Measurements from ENCODE around the gene REPS1. TPM values are rescaled to one million over a fixed set of nuclear protein-coding genes. Genes with fewer than 3 reads are reported as not detected.

Gene REPS1
- total RNA-seq, 2 donors from 2014 or later, result 38.6 to 97.1 TPM

DNA sequence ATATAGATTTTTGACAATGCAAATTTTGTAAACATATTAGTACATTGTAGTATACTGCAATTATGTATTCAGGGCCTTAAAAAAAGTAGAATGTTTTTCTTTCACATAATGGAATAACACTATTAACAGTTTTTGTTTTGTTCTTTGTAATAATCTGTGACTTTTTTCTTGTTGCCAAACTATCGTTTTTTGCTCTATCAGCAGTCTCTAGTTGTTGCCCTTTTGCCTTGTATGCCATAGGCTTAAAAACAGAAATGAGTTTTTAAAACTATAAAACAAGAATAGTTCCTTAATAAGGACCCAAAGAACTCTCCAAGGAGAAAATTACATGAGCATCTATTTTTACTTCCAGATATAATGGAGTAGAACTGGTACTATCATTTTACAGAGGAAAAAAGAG, 29.5 kb downstream of the REPS1 start:
- H3K4me3 ChIP-seq, result no peak overlapping the region
- no peaks in the 10 kb centered on the region for H3K4me1 ChIP-seq (replicated peaks)
- no peaks in the 10 kb centered on the region for H3K27me3 ChIP-seq (replicated peaks; ENCODE audit: insufficient read depth)
- no peaks in the 10 kb centered on the region for H3K9me3 ChIP-seq
- DNase-seq (ENCODE audit: low spot score), result no peak
- 76% methylated on average over 1 of the region's 1 CpG for WGBS
- H3K27ac ChIP-seq, result no peak overlapping the region
- TF ChIP-seq POLR2AphosphoS5 (IDR thresholded peaks at IDR 0.05), result no peak
- no peak for TF ChIP-seq POLR2A (IDR thresholded peaks at IDR 0.05)
- TF ChIP-seq, protein P1, sequence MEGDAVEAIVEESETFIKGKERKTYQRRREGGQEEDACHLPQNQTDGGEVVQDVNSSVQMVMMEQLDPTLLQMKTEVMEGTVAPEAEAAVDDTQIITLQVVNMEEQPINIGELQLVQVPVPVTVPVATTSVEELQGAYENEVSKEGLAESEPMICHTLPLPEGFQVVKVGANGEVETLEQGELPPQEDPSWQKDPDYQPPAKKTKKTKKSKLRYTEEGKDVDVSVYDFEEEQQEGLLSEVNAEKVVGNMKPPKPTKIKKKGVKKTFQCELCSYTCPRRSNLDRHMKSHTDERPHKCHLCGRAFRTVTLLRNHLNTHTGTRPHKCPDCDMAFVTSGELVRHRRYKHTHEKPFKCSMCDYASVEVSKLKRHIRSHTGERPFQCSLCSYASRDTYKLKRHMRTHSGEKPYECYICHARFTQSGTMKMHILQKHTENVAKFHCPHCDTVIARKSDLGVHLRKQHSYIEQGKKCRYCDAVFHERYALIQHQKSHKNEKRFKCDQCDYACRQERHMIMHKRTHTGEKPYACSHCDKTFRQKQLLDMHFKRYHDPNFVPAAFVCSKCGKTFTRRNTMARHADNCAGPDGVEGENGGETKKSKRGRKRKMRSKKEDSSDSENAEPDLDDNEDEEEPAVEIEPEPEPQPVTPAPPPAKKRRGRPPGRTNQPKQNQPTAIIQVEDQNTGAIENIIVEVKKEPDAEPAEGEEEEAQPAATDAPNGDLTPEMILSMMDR (IDR thresholded peaks at IDR 0.05), result no peak
- no peaks in the 10 kb centered on the region for H3K36me3 ChIP-seq
- intact Hi-C loops (cut with DNase I), result no loop called here

DNA sequence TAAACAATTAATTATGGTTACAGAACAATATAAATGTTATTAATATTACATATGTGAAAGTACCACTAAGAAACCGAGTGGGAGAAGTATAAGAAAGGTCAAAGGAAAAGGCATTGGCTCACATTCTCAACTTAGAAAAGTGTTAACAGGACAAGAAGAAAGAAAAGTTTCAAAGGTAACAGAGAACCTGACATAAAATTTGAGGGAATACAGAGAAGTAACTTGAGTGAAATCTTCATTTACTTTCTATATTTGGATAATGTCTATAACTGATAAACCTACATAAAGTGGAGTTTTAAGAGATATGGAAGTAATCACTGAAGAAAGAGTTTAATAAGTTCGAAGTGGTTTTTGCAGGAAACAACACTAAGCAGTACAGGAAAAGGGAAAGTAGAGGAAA, 30.1 kb downstream of the REPS1 start:
- no peak for DNase-seq (ENCODE audit: low spot score)
- no peaks in the 10 kb centered on the region for H3K4me1 ChIP-seq (replicated peaks)
- TF ChIP-seq POLR2A (IDR thresholded peaks at IDR 0.05) (no peak), POLR2AphosphoS5 (IDR thresholded peaks at IDR 0.05) (no peak)
- TF ChIP-seq, protein P1 (IDR thresholded peaks at IDR 0.05), result no peak
- 64% methylated on average over 2 of the region's 2 CpGs for WGBS
- no peaks in the 10 kb centered on the region for H3K9me3 ChIP-seq
- no peak overlapping the region for H3K4me3 ChIP-seq
- no peaks in the 10 kb centered on the region for H3K36me3 ChIP-seq
- H3K27ac ChIP-seq, result no peak overlapping the region
- no peaks in the 10 kb centered on the region for H3K27me3 ChIP-seq (replicated peaks; ENCODE audit: insufficient read depth)
- intact Hi-C loops (cut with DNase I), result no loop called here

- no peaks in the 10 kb centered on the region for H3K4me1 ChIP-seq (replicated peaks)
- 42% methylated on average over 2 of the region's 2 CpGs for WGBS
- no peak overlapping the region for H3K4me3 ChIP-seq
- no peak for DNase-seq (ENCODE audit: low spot score)
- H3K9me3 ChIP-seq, result no peaks in the 10 kb centered on the region
- intact Hi-C loops (cut with DNase I), result no loop called here
- TF ChIP-seq POLR2AphosphoS5 (IDR thresholded peaks at IDR 0.05) (no peak), POLR2A (IDR thresholded peaks at IDR 0.05) (no peak)
- TF ChIP-seq, protein P1 (IDR thresholded peaks at IDR 0.05), result no peak
- no peaks in the 10 kb centered on the region for H3K27me3 ChIP-seq (replicated peaks; ENCODE audit: insufficient read depth)
- H3K27ac ChIP-seq, result no peak overlapping the region
- H3K36me3 ChIP-seq, result no peaks in the 10 kb centered on the region
Measured at GRCh38 chr6:138957484-138957883, 30.6 kb downstream of the REPS1 start.

GRCh38 chr6:138956244-138956924, 31.7 kb downstream of the REPS1 start:
- intact Hi-C loops (cut with DNase I), result no loop called here
- Histone ChIP-seq H3K27ac (no peak overlapping the region), H3K4me1 (replicated peaks) (no peaks in the 10 kb centered on the region), H3K4me3 (no peak overlapping the region), H3K27me3 (replicated peaks; ENCODE audit: insufficient read depth) (no peaks in the 10 kb centered on the region), H3K9me3 (no peaks in the 10 kb centered on the region), H3K36me3 (no peaks in the 10 kb centered on the region)
- no peak for TF ChIP-seq POLR2AphosphoS5 (IDR thresholded peaks at IDR 0.05)
- no peak for TF ChIP-seq POLR2A (IDR thresholded peaks at IDR 0.05)
- TF ChIP-seq, protein P1 (IDR thresholded peaks at IDR 0.05), result no peak
- WGBS, result 75% methylated on average over 3 of the region's 3 CpGs
- DNase-seq (ENCODE audit: low spot score), result no peak

DNA sequence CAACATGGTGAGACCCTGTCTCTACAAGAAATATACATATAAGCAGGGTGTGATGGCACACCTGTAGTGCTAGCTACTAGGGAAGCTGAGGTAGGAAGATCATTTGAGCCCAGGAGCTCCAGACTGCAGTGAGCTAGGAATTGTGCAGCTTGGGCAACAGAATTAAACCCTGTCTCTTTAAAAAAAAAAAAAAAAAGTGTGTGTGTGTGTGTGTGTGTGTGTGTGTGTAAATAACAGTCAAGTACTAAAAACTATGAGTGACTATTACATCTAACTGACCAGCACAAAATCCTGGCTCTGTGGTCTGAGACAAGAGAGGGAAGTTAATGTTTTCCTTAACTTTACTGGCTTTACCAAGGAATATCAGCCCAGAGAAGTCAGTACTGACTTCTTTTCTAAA, 32.8 kb downstream of the REPS1 start:
- intact Hi-C loops (cut with DNase I), result no loop called here
- no peaks in the 10 kb centered on the region for H3K9me3 ChIP-seq
- no peak overlapping the region for H3K4me3 ChIP-seq
- DNase-seq (ENCODE audit: low spot score), result no peak
- H3K27me3 ChIP-seq (replicated peaks; ENCODE audit: insufficient read depth), result no peaks in the 10 kb centered on the region
- TF ChIP-seq POLR2AphosphoS5 (IDR thresholded peaks at IDR 0.05), result no peak
- TF ChIP-seq, protein P1 (IDR thresholded peaks at IDR 0.05), result no peak
- no peak for TF ChIP-seq POLR2A (IDR thresholded peaks at IDR 0.05)
- H3K4me1 ChIP-seq (replicated peaks), result no peaks in the 10 kb centered on the region
- H3K36me3 ChIP-seq, result no peaks in the 10 kb centered on the region
- H3K27ac ChIP-seq, result no peak overlapping the region

All from prostate gland (tissue), 2 donors.